Measurements from ENCODE around the gene CPPED1.
"Not testable (repeated sequence)": the region's sequence is repeated elsewhere in the genome, so short reads cannot be mapped to it uniquely, and the experiment has no call there.

The CPPED1 gene, protein sequence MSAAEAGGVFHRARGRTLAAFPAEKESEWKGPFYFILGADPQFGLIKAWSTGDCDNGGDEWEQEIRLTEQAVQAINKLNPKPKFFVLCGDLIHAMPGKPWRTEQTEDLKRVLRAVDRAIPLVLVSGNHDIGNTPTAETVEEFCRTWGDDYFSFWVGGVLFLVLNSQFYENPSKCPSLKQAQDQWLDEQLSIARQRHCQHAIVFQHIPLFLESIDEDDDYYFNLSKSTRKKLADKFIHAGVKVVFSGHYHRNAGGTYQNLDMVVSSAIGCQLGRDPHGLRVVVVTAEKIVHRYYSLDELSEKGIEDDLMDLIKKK

GRCh38 chr16:12803203-12804093 is at the start of gene CPPED1:
CPPED1 (minus strand) TSS chr16:12803887; CDS start chr16:12803776, 111 bp downstream.
- peak; percentile 92 for DNase-seq

DNA sequence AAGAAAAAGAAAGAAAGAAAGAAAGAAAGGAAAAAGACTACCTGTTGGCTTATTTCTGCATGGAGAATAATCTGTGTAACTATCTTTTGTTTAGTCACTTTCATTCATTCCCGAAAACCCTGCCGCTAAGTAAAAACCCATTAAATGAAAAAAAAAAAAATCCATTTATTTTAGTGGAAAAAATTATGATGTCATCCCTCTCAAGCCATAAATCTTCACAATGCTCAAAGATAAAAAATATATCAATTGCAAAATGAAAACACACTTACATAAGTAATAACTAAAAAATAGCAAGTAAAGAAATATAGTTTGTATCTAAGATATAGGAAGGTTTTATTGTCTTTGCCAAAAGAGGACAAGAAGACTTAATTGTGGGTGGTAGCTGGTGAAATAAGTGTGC is 46.5 kb upstream of the CPPED1 start:
- no peak for DNase-seq

DNA sequence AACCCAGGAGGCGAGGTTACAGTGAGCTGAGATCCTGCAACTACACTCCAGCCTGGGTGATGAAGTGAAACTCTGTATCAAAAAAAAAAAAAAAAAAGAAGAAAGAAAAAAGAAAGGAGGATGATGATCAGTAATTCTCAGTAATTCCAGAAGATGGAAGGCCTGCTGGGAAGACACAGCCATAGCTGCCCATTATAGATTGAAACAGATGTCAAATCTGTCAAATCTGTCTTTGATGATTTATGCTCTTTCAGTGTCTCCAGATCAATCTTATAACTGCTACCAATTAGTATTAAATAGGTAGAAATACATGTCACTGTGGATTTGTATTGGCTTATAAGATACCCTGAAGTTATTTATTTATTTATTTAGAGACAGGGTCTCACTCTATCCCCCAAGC is 42.9 kb upstream of the CPPED1 start:
- no peak for DNase-seq

DNA sequence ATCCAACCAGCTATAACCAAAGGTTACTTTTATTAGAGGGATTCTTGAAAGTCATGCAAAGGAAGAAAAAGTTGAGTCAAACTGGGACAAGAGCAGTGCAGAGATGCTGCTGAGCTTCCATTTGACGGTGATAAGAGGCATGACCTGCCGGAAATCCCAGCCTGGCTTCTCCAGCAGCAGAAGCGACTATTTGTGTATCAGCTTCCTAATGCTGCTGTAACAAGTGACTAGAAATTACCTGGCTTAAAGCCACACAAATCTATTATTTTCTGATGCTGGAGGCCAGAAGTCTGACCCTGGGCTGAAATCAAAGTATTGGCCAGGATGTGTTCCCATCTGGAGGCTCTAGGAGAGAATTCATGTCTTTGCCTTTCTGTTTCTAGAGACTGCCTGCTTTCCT is 41.6 kb upstream of the CPPED1 start:
- no peak for DNase-seq

GRCh38 chr16:12837756-12838155 is 34.1 kb upstream of the CPPED1 start:
- no peak for DNase-seq

- no peak for DNase-seq
These were observed 33.6 kb upstream of the CPPED1 start for GRCh38 chr16:12837291-12837690.

- no peak for DNase-seq
These were observed 30.2 kb upstream of the CPPED1 start for GRCh38 chr16:12833926-12834325.

DNA sequence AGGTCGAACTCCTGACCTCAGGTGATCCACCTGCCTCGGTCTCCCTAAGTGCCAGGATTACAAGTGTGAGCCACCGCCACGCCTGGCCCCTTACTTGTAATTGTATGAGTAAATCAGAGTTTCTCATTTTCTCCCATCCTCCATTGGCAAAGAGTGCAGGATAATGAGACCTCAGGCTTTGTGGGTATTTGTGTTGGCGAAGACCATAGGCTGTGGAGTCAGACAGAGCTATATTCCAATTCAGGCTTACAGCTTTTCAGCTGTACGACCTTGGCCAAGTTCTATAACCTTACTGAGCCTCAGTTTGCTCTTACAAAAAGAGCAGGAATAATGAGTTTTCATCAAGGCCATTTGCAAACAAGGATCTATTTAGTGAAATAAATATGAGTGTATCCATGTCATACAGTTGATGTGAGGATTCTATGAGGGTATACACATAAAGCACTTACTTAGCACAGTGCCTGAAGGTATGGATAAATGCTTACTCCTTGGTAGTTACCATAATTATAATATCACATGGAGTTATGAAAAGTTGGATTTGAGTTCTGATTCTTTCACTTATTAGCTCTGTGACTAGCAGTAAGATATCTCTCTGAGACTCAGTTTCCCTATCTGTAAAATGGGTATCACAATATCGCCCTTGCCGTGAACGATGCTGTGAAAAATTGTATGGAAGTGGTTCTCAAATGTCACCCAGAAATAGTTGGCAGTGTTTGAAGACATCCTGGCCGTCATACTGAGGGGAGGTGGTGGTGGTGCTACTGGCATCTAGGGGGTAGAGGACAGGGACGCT is 25.6 kb upstream of the CPPED1 start:
- no peak for DNase-seq

DNA sequence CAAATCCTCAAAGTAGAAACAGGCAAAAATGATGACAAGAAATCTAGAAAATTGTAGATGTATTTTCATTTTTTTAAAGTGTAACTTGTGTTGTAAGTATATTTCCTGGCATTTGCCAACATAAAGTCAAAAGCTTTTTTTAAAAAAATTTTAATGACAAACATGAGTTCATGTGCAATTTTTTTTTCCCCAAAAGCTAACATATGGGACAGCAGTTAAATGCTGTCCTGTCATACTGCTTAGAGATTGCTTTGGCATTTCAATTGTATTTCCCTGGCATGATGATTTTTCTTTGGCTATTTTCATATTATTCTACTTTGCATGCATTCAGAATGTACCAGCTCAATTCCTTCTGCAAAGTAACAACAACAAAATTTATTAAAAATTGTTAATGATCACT is 24.5 kb upstream of the CPPED1 start:
- DNase-seq: no peak

DNA sequence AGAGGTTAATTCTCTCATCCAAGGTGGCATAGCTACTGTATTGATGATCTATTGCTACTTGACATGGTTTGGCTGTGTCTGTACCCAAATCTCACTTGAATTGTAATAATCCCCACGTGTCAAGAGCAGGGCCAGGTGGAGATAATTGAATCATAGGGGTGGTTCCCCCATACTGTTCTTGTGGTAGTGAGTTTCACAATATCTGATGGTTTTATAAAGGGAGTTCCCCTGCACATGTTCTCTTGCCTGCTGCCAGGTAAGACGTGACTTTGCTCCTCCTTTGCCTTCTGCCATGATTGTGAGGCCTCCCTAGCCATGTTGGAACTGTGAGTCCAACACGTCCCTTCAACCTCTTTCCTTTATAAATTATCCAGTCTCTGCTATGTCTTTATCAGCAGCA is 22.9 kb upstream of the CPPED1 start:
- DNase-seq: peak; percentile 6

DNA sequence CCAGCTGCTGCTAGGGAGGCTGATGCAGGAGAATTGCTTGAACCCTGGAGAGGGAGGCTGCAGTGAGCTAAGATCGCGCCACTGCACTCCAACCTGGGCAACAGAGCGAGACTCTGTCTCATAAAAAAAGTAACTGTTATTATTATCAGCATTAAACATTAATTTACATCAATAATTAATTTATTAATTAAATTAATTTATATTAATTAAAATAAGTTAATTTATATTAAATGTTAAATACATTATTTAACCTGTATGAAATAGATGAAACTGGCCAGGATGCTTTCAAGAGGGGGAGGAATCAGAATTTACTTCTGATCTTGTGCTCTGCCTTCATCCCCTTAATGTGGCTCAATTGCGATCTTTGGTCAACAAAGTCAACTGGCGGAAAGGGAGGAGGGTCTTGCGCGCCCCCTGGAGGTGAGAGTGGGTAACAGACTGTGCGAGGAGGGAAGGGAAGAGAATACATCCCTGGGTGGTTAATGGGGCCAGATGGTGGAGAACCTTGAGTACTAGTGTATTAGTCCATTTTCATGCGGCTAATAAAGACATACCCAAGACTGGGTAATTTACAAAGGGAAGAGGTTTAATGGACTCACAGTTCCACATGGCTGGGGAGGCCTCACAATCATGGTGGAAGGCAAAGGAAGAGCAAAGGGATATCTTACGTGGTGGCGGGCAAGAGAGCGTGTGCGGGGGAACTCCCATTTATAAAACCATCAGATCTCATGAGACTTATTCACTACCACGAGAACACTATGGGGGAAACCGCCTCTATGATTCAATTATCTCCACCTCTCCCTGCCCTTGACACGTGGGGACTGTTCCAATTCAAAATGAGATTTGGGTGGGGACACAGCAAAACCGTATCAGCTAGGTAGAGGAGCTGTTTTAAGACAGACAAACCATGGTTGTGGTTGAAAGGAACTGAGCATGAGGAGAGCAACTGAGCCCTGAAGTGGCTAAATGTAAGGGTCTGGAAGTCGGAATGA is 15.7 kb upstream of the CPPED1 start:
- peak; percentile 78 for DNase-seq

- DNase-seq: no peak
These were observed 14.6 kb upstream of the CPPED1 start for GRCh38 chr16:12818326-12818725.

DNA sequence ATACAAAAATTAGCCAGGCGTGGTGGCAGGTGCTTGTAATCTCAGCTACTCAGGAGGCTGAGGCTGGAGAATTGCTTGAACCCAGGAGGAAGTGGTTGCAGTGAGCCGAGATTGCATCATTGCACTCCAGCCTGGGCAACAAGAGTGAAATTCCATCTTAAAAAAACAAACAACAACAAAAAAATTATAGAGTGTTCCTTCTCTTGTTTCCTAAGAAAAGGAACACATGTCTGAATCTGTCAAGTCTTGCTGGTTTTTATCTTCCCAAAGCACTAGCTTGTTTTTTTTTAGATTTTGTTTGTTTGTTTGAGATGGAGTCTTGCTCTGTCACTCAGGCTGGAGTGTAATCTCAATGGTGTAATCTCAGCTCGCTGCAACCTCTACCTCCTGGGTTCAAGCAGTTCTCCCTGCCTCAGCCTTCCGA is 13.1 kb upstream of the CPPED1 start:
- not testable (repeated sequence) for DNase-seq

- DNase-seq: no peak
These were observed 11.7 kb upstream of the CPPED1 start for GRCh38 chr16:12815361-12815760.

- DNase-seq: not testable (repeated sequence)
These were observed 10.0 kb upstream of the CPPED1 start for GRCh38 chr16:12813734-12814133.

DNA sequence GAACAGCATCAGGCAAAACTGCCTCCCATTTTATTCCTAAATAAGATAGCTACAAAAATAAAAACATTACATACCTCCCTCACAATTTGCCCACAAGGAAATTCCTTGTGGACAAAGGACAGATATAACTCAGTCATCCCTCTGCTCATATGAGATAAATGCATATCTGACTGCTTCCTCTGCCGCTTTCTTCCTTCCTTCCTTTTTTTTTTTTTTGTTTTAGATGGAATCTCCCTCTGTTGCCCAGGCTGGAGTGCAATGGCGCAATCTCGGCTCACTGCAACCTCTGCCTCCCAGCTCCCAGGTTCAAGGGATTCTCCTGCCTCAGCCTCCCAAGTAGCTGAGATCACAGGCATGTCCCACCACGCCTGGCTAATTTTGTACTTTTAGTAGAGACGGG is 9.6 kb upstream of the CPPED1 start:
- DNase-seq: not testable (repeated sequence)

DNA sequence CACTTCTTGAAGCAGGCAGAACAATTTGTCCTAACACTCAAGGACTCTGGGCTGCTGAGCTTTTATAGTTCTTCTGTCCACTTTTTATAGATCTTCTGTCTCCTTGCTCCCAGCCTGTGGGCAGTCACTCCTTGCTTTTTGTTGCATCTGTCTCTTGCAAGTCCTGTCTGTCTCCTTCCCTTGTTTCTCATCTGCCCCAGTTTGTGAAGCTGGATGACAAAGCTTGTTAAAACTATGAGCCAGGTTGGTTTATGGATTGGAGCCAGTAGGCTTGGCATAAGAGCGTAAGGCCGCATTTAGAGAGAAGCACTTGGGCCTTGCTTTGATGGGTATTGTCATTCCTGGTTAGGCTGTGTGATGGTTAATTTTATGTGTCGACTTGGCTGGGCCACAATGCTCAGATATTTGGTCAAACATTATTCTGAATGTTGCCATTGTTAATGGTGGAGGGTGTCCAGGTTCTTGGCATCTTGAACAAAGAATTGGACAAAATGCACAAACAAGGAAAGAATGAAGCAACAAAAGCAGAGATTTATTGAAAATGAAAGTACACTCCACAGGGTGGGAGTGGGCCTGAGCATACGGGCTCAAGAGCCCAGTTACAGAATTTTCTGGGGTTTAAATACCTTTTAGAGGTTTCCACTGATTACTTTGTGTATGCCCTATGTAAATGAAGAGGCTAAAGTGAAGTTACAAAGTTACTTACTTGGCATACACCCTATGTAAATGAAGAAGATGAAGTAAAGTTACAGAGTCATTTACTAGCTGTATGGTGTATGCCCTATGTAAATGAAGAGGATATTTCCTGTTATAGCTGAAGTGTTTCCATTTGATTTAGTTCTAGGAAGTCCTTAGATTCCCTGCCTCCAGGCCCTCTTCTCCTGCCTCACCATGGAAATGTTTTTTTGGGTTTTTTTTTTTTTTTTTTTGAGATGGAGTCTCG is 8.0 kb upstream of the CPPED1 start:
- DNase-seq: no peak

DNA sequence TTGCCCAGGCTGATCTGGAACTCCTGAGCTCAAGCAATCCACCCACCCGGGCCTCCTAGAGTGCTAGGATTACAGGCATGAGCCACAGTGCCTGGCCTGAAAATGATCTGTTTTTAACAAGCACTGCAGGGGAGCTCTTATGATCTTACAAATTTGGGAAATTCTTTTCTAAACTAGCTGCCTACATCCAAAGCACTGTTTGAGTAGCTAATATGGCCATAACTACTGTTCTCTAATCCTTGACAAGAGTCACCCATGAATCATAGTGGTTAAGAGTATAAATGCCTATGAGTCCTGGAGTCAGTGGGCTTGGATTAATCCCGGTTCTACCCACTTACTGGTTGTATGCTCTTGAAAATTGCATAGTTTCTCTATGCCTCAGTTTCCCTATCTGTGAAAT is 1.4 kb upstream of the CPPED1 start:
- DNase-seq: no peak

GRCh38 chr16:12804395-12804794 is 708 bp upstream of the CPPED1 start:
- DNase-seq: no peak

DNA sequence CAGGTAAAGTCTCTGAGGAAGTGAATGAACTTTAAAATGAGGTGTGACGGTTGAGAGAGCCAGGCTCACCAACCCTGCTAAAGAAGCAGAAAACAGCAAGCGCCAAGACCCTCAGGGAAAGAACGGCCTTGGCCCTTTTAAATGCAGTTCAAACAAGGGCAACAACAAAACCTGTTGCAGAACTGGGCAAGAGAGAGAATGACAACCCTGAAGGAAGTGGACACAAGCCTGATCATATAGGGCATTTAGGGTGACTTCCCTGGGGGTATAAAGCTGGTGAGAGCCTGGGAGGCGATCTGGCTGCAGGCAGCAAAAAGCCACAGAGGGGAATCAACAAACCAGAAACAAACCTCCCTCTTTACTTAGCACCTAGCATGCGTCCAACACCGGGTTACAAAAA is 1.0 kb downstream of the CPPED1 start:
- DNase-seq: no peak

GRCh38 chr16:12802048-12802447 is 1.6 kb downstream of the CPPED1 start:
- no peak for DNase-seq

Measured in stimulated activated CD4-positive, alpha-beta T cell treated with anti-CD3 and anti-CD28 coated beads, Interleukin-1b, Interleukin-23, amount 100 ng/mL, for 48 hours (primary cell).